DOHH2 (cell line): ENCODE results near the gene GAS7.

ENCODE experiments used
- H3F3A ChIP-seq: fragments of 200-600 bp; sonication (generic), shearing (Covaris generic); 2 replicates; pipeline ENCODE4 v1.6.0; 2016; ENCODE audit warnings: antibody characterized with exemption, mild to moderate bottlenecking; ENCODE audit not compliant: control insufficient read depth, insufficient read depth
- H3K27ac ChIP-seq: fragments of 200-600 bp; sonication (generic); 2 replicates; pipeline ENCODE4 v1.5.1; 2014; ENCODE audit warnings: low read depth, mild to moderate bottlenecking, low read length, moderate library complexity
- H3K27me3 ChIP-seq: fragments of 200-600 bp; sonication (generic); 2 replicates; pipeline ENCODE4 v1.6.1; 2014; ENCODE audit warnings: mild to moderate bottlenecking, low read length, mixed read lengths; ENCODE audit not compliant: control insufficient read depth
- H3K36me3 ChIP-seq: fragments of 200-600 bp; sonication (generic); 2 replicates; pipeline ENCODE4 v1.6.1; 2014; ENCODE audit warnings: mild to moderate bottlenecking, low read length, moderate library complexity, mixed read lengths; ENCODE audit not compliant: control insufficient read depth
- H3K4me1 ChIP-seq: fragments of 200-600 bp; sonication (generic); 2 replicates; pipeline ENCODE4 v1.6.1; 2014; ENCODE audit warnings: mild to moderate bottlenecking, low read length, mixed read lengths; ENCODE audit not compliant: control insufficient read depth
- H3K4me2 ChIP-seq: fragments of 200-600 bp; sonication (generic); 2 replicates; pipeline ENCODE4 v1.6.0; 2014; ENCODE audit warnings: mild to moderate bottlenecking, low read length, moderate library complexity
- H3K4me3 ChIP-seq: fragments of 200-600 bp; sonication (generic); 2 replicates; pipeline ENCODE4 v1.5.1; 2014; ENCODE audit warnings: mild to moderate bottlenecking, low read length, mixed read lengths
- H3K79me2 ChIP-seq: fragments of 200-600 bp; sonication (generic); 2 replicates; pipeline ENCODE4 v1.6.1; 2014; ENCODE audit warnings: mild to moderate bottlenecking, low read length, mixed read lengths; ENCODE audit not compliant: control insufficient read depth
- H3K9me2 ChIP-seq: fragments of 200-600 bp; sonication (generic); replicated peaks from 2 replicates; pipeline ENCODE4 v1.6.1; 2014; ENCODE audit warnings: mild to moderate bottlenecking, low read length, mixed read lengths; ENCODE audit not compliant: control insufficient read depth
- H3K9me3 ChIP-seq: fragments of 200-600 bp; sonication (generic); 2 replicates; pipeline ENCODE4 v1.6.1; 2014; ENCODE audit warnings: antibody characterized with exemption, low read length, mixed read lengths; ENCODE audit not compliant: control insufficient read depth, insufficient read depth
- H4K20me1 ChIP-seq: fragments of 200-600 bp; sonication (generic); 2 replicates; pipeline ENCODE4 v1.6.0; 2014; ENCODE audit warnings: low read depth, mild to moderate bottlenecking, antibody characterized with exemption, low read length, moderate library complexity; ENCODE audit not compliant: control insufficient read depth, insufficient read depth
- EZH2phosphoT487 ChIP-seq: fragments of 200-600 bp; sonication (generic); IDR thresholded peaks from 2 replicates; pipeline ENCODE4 v1.6.1; 2017; ENCODE audit warnings: borderline replicate concordance, mild to moderate bottlenecking, antibody characterized with exemption, low read length, moderate library complexity, mixed read lengths
- TF ChIP-seq, protein P1 (sequence below): fragments of 200-600 bp; sonication (generic); IDR thresholded peaks from one replicate; pipeline ENCODE4 v1.5.1; 2014; ENCODE audit warnings: antibody characterized with exemption, mild to moderate bottlenecking, low read depth, low read length; ENCODE audit not compliant: poor library complexity, severe bottlenecking

Gene GAS7

DNA sequence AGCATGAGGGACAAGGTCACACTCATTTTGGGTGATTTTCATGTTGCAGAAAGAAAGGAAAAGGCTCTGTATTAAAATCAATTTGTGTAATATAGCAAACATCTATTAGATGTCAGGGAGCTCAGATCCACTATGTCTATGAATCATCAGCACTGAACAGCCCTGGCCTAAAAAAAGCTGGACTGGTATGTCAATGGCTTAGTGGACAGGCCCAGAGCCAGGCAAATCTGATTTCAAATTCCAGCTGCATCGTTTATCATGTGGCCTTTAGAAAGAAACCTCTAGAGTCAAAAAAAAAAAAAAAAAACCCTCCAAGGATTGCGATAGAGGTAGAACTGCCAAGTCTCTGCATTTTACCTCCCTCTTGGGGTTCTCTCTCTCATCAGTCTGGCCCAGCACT, 5.4 kb downstream of the GAS7 start:
- no peaks in the 10 kb centered on the region for H3K79me2 ChIP-seq
- no peaks in the 10 kb centered on the region for H4K20me1 ChIP-seq
- H3K27ac ChIP-seq: no peak overlapping the region
- no peak overlapping the region for H3K4me3 ChIP-seq
- TF ChIP-seq, protein P1, sequence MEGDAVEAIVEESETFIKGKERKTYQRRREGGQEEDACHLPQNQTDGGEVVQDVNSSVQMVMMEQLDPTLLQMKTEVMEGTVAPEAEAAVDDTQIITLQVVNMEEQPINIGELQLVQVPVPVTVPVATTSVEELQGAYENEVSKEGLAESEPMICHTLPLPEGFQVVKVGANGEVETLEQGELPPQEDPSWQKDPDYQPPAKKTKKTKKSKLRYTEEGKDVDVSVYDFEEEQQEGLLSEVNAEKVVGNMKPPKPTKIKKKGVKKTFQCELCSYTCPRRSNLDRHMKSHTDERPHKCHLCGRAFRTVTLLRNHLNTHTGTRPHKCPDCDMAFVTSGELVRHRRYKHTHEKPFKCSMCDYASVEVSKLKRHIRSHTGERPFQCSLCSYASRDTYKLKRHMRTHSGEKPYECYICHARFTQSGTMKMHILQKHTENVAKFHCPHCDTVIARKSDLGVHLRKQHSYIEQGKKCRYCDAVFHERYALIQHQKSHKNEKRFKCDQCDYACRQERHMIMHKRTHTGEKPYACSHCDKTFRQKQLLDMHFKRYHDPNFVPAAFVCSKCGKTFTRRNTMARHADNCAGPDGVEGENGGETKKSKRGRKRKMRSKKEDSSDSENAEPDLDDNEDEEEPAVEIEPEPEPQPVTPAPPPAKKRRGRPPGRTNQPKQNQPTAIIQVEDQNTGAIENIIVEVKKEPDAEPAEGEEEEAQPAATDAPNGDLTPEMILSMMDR: no peak
- TF ChIP-seq EZH2phosphoT487: no peak
- H3F3A ChIP-seq: no peaks in the 10 kb centered on the region
- H3K27me3 ChIP-seq: no peaks in the 10 kb centered on the region
- no peak overlapping the region for H3K4me2 ChIP-seq
- H3K9me2 ChIP-seq: no peaks in the 10 kb centered on the region
- no peaks in the 10 kb centered on the region for H3K4me1 ChIP-seq
- H3K36me3 ChIP-seq: no peaks in the 10 kb centered on the region
- no peaks in the 10 kb centered on the region for H3K9me3 ChIP-seq

DNA sequence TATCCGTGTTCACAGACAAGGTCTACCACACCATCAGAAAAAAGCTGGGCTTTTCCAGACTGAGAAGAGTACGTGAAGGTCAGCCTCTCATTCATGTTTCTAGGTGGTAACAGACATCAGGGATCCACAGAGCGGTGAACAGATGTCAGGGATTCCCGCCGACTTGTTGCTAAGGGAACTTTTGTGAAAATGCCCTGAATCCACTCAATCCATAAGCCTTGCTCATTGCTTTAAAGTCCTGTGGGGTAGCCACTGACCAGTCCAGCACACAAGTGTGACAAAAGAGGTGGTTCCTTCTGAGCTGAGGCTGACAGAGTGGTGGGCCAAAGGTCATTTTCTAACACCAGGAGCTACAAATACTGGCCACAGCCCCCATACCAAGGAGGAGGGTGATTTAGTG, 5.9 kb downstream of the GAS7 start:
- Histone ChIP-seq H3K9me3 (no peaks in the 10 kb centered on the region), H3K27ac (no peak overlapping the region), H3K4me2 (no peak overlapping the region), H3K4me1 (no peaks in the 10 kb centered on the region), H3F3A (no peaks in the 10 kb centered on the region), H3K4me3 (no peak overlapping the region), H3K27me3 (no peaks in the 10 kb centered on the region), H4K20me1 (no peaks in the 10 kb centered on the region), H3K79me2 (no peaks in the 10 kb centered on the region), H3K36me3 (no peaks in the 10 kb centered on the region), H3K9me2 (no peaks in the 10 kb centered on the region)
- TF ChIP-seq, protein P1: no peak
- TF ChIP-seq EZH2phosphoT487: no peak

DNA sequence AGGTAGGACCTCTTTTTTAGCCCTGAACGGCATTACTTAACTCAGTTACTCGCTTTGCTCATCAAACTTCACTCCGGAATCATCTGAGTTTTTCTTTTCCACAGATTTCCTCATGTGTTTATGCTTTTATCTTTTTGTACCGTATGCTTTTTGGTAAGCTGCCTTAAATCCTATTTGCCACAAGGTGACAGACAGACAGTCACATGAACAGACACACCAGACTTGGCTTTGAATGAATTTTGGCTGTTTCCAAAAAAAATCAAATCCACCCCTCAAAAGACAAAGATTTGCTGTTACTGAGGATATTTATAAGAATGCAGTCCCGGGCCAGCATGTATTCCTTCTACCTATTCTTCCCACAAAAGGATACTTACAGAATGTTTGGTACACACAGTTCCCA, 10.9 kb downstream of the GAS7 start:
- Histone ChIP-seq H3F3A (no peaks in the 10 kb centered on the region), H3K9me2 (no peaks in the 10 kb centered on the region), H4K20me1 (no peaks in the 10 kb centered on the region), H3K27me3 (no peaks in the 10 kb centered on the region), H3K4me2 (no peak overlapping the region), H3K27ac (no peak overlapping the region), H3K4me1 (no peaks in the 10 kb centered on the region), H3K36me3 (no peaks in the 10 kb centered on the region), H3K79me2 (no peaks in the 10 kb centered on the region), H3K9me3 (no peaks in the 10 kb centered on the region), H3K4me3 (no peak overlapping the region)
- TF ChIP-seq, protein P1: no peak
- TF ChIP-seq EZH2phosphoT487: no peak
